Upper lobe of right lung (tissue), 1 donor: ENCODE results near the gene CSKMT. TPM values are rescaled to one million over a fixed set of nuclear protein-coding genes. Genes with fewer than 3 reads are reported as not detected.
"Not testable (repeated sequence)": the region's sequence is repeated elsewhere in the genome, so short reads cannot be mapped to it uniquely, and the experiment has no call there.

Experiments
- ATAC-seq: fragments of 200-7000 bp; cut with Tn5 transposase; one replicate; pipeline ENCODE4 v1.9.1; 2020; ENCODE audit warnings: mild to moderate bottlenecking, moderate library complexity
- DNase-seq: peaks from one replicate; pipeline ENCODE4 v3.0.0-alpha.2; 2020
- H3K27ac ChIP-seq: fragments of 200-600 bp; one replicate; pipeline ENCODE4 v1.8.0; 2022
- H3K27me3 ChIP-seq: fragments of 200-600 bp; one replicate; pipeline ENCODE4 v1.8.0; 2022; ENCODE audit warnings: mild to moderate bottlenecking
- H3K36me3 ChIP-seq: fragments of 200-600 bp; one replicate; pipeline ENCODE4 v1.8.0; 2022
- H3K4me1 ChIP-seq: fragments of 200-600 bp; one replicate; pipeline ENCODE4 v1.8.0; 2022
- H3K4me3 ChIP-seq: fragments of 200-600 bp; one replicate; pipeline ENCODE4 v1.8.0; 2022; ENCODE audit warnings: mild to moderate bottlenecking
- H3K9me3 ChIP-seq: fragments of 200-600 bp; one replicate; pipeline ENCODE4 v1.8.0; 2022
- intact Hi-C: fragments of 100-400 bp; cut with DNase I; formaldehyde crosslinking; loops from one replicate; pipeline ENCODE4 v1.11.0; 2022
- total RNA-seq: library from RNA; stranded (reverse); fragmentation: NEBNext Ultra II Directional; extraction: Animal tissue kit (Norgen Biotek cat#: 25700); gene quantifications from one replicate; pipeline ENCODE4 v1.2.1, GENCODE V29; 2021
- TF ChIP-seq, protein P1 (sequence below): fragments of 200-600 bp; IDR thresholded peaks from one replicate; pipeline ENCODE4 v1.8.0; 2022; ENCODE audit warnings: antibody characterized with exemption
- donor health status: DM: no; HTN: yes; CAD: no; lungs with severe emphysema.

Gene CSKMT
- total RNA-seq, 1 donor from 2014 or later = 14.6 TPM

DNA sequence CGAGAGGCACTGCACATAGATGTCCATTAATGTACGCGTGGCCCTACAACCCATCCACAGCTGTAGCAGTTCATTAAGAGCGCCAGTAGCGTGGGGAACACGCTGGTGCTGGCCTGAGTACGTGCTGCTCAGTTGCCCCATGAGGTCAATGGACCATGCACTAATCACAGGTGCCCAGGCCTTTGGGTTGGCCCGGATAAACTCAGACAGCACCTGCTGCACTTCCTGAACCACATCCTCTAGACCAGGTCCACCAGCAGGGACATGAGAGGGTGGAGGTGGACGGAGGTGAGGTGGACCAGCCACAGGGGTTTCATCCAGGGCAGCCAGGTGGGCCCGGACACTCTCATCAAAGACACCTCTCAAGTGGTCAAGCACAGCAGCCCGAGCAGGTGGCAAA, 15.6 kb upstream of the CSKMT start:
- no peak overlapping the region for H3K27ac ChIP-seq
- peaks cover 18% of the 10 kb centered on the region for H3K36me3 ChIP-seq
- H3K4me1 ChIP-seq = peaks cover 27% of the 10 kb centered on the region
- no peaks in the 10 kb centered on the region for H3K9me3 ChIP-seq
- H3K27me3 ChIP-seq = no peaks in the 10 kb centered on the region
- intact Hi-C loops = no loop called here
- DNase-seq = no peak
- TF ChIP-seq, protein P1, sequence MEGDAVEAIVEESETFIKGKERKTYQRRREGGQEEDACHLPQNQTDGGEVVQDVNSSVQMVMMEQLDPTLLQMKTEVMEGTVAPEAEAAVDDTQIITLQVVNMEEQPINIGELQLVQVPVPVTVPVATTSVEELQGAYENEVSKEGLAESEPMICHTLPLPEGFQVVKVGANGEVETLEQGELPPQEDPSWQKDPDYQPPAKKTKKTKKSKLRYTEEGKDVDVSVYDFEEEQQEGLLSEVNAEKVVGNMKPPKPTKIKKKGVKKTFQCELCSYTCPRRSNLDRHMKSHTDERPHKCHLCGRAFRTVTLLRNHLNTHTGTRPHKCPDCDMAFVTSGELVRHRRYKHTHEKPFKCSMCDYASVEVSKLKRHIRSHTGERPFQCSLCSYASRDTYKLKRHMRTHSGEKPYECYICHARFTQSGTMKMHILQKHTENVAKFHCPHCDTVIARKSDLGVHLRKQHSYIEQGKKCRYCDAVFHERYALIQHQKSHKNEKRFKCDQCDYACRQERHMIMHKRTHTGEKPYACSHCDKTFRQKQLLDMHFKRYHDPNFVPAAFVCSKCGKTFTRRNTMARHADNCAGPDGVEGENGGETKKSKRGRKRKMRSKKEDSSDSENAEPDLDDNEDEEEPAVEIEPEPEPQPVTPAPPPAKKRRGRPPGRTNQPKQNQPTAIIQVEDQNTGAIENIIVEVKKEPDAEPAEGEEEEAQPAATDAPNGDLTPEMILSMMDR = no peak
- ATAC-seq = no peak
- H3K4me3 ChIP-seq = no peak overlapping the region

DNA sequence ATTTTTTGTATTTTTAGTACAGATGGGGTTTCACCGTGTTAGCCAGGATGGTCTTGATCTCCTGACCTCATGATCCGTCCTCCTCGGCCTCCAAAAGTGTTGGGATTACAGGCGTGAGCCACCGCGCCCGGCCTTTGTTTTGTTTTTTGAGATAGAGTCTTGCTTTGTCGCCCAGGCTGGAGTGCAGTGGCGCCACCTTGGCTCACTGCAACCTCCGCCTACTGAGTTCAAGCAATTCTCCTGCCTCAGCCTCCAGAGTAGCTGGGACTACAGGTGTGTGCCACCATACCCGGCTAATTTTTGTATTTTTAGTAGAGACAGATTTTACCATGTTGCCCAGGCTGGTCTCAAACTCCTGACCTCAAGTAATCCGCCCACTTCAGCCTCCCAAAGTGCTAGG, 14.8 kb upstream of the CSKMT start:
- H3K27ac ChIP-seq, intact Hi-C loops, DNase-seq, H3K27me3 ChIP-seq, ATAC-seq, H3K4me3 ChIP-seq, H3K9me3 ChIP-seq: not testable (repeated sequence)
- Histone ChIP-seq H3K4me1 (peaks cover 21% of the 10 kb centered on the region), H3K36me3 (peaks cover 18% of the 10 kb centered on the region)

DNA sequence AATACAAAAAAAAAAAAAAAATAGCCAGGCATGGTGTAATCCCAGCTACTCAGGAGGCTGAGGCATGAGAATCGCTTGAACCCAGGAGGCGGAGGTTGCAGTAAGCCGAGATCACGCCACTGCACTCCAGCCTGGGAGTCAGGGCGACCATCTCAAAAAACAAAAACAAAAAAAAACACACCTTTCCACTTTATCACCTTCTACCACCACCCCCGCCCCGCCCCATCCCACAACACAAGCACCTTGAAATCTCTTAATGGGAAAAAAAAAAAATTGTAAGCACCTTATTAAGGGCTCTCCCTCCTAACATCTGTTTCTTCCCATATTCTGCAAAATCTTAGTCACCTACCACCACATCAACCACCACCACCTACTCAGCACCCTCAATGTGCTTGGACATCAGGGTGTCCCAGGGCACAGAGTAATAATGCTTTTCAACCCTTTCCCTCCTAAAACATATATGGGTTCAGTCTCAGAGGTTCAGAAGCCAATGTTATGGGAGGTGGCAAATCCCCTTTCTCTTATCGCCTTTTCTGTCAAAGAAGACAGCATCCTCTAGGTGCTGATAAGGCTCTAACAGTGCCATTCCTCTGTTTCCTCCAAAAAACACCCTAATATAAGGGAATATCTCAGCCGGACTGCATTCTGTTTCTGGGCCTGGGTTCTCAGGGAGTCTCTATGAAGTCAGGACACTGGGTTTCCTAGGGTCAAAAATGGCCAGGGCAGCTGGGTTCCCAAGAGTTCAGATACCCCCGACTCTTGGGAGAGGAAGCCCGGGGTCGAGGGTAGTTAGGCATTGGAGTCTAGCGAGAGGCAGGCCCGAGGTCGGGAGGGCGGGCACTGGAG, 12.7 kb upstream of the CSKMT start:
- TF ChIP-seq, protein P1 = no peak
- Histone ChIP-seq H3K27ac (peak overlapping the region; percentile 95), H3K4me1 (peaks cover 11% of the 10 kb centered on the region), H3K4me3 (peak overlapping the region; percentile 84), H3K27me3 (no peaks in the 10 kb centered on the region), H3K36me3 (peaks cover 18% of the 10 kb centered on the region), H3K9me3 (no peaks in the 10 kb centered on the region)
- DNase-seq = no peak
- intact Hi-C loops = no loop called here
- no peak for ATAC-seq

DNA sequence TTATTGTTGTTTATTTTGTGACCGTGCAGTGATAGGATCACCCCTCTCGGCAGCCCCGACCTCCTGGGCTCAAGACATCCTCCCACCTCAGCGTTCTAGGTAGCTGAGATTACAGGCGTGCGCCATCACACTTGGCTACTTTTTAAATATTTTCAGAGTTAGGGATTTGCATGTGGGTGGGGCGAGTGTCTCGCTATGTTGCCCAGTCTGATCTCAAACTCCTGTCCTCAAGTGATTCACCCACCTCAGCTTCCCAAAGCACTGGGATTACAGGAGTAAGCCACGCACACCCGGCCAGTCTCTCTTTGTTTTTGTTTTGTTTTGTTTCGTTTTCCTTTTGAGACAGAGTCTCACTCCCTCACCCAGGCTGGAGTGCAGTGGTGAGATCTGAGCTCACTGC, 10.8 kb upstream of the CSKMT start:
- no peak overlapping the region for H3K27ac ChIP-seq
- H3K9me3 ChIP-seq = no peaks in the 10 kb centered on the region
- TF ChIP-seq, protein P1 = no peak
- no peaks in the 10 kb centered on the region for H3K27me3 ChIP-seq
- H3K36me3 ChIP-seq = peaks cover 5% of the 10 kb centered on the region
- intact Hi-C loops = no loop called here
- DNase-seq (no peak), ATAC-seq (no peak)
- H3K4me3 ChIP-seq = no peak overlapping the region
- peaks cover 11% of the 10 kb centered on the region for H3K4me1 ChIP-seq

DNA sequence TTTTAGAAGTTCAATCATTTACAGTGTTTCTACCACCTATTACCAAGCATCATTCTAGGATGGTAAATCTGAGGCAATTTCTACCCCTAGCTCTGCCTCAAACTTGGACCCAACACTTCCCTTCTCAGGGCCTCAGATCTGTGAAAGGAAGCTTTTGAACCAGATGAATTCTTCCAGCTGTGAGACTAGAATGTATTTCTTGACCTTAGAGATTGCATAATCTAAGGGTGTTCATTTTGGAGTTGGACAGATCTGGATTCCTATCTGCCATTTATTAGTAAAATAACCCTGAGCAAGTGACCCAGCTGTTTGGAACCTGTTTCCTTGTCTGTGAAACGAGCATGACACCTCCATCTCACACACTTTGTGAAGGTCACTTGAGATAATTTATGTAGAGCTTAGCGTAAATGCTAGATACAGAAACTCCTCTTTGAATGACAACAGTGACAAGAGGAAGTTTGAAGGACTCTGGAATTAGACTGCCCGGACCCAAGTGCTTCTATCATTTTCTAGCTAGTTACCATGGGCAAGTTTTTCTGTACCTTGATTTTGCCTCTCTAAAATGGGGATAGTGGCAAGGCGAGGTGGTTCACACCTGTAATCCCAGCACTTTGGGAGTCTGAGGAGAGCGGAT, 8.2 kb upstream of the CSKMT start:
- Histone ChIP-seq H3K27me3 (no peaks in the 10 kb centered on the region), H3K9me3 (no peaks in the 10 kb centered on the region), H3K4me1 (peaks cover 6% of the 10 kb centered on the region), H3K27ac (no peak overlapping the region), H3K36me3 (no peaks in the 10 kb centered on the region), H3K4me3 (no peak overlapping the region)
- TF ChIP-seq, protein P1 = no peak
- ATAC-seq (no peak), DNase-seq (no peak)
- intact Hi-C loops = no loop called here

DNA sequence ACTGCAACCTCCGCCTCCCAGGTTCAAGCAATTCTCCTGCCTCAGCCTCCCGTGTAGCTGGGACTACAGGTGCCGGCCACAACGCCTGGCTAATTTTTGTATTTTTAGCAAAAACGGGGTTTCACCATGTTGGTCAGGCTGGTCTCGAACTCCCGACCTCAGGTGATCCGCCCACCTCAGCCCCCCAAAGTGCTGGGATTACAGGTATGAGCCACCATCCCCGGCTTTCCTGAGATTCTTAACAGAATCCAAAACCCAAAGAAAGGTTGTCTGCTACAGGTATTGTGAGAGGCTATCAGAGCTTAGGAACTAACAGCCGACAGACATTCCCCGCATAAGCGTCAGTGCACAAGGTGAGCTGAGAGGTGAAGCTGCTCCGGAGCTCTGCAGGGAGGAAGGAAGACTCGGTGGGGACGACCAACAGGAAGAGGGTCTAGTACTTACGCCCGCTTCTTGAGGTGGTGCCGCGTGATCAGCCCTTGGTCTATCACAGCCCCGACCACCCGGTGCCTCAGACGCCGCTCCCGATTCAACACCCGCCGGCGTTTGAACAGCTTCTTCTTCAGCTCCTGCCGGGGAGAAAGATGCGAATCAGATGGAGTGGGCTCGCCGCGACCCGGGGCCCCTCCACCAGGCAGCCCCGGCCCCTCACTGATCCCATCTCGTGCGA, 572 bp upstream of the CSKMT start:
- no peaks in the 10 kb centered on the region for H3K9me3 ChIP-seq
- peaks cover 26% of the 10 kb centered on the region for H3K36me3 ChIP-seq
- TF ChIP-seq, protein P1 = no peak
- intact Hi-C loops = no loop called here
- DNase-seq (no peak), ATAC-seq (peak; percentile 60)
- H3K4me1 ChIP-seq = peaks cover 21% of the 10 kb centered on the region
- no peaks in the 10 kb centered on the region for H3K27me3 ChIP-seq
- peak overlapping the region; percentile 91 for H3K27ac ChIP-seq
- H3K4me3 ChIP-seq = peak overlapping the region; percentile 92
